IMR-90 (cell line): ENCODE results near the gene TRIM43B.
"Not testable (repeated sequence)": the region's sequence is repeated elsewhere in the genome, so short reads cannot be mapped to it uniquely, and the experiment has no call there.

Source experiments
- CEBPB ChIP-seq: IDR thresholded peaks from 2 replicates; pipeline ENCODE4 v1.6.1; 2012; ENCODE audit warnings: low read depth, low read length, improper control_type of control experiment
- FOS ChIP-seq: fragments of 150-350 bp; IDR thresholded peaks from 2 replicates; pipeline ENCODE4 v1.6.1; 2016; ENCODE audit warnings: low read depth, low read length
- MAZ ChIP-seq: IDR thresholded peaks from 2 replicates; pipeline ENCODE4 v1.6.1; 2012; ENCODE audit warnings: low read depth, mild to moderate bottlenecking, low read length, improper control_type of control experiment, moderate library complexity, borderline replicate concordance
- POLR2A ChIP-seq: IDR thresholded peaks from 2 replicates; pipeline ENCODE4 v1.6.1; 2012; ENCODE audit warnings: mild to moderate bottlenecking, low read depth, low read length
- RAD21 ChIP-seq: IDR thresholded peaks from 2 replicates; pipeline ENCODE4 v1.6.1; 2012; ENCODE audit warnings: low read length, improper control_type of control experiment
- RCOR1 ChIP-seq: IDR thresholded peaks from 2 replicates; pipeline ENCODE4 v1.6.1; 2012; ENCODE audit warnings: mild to moderate bottlenecking, low read length, improper control_type of control experiment; ENCODE audit not compliant: insufficient replicate concordance
- SMC3 ChIP-seq: fragments of 150-350 bp; IDR thresholded peaks from 2 replicates; pipeline ENCODE4 v1.6.1; 2016; ENCODE audit warnings: low read depth, mild to moderate bottlenecking, antibody characterized with exemption, low read length, moderate library complexity
- TF ChIP-seq, protein P1 (sequence below): conservative IDR thresholded peaks from 2 replicates; pipeline ENCODE4 v1.5.1; 2012; ENCODE audit warnings: mild to moderate bottlenecking, low read depth, low read length, improper control_type of control experiment
- TF ChIP-seq, protein P2 (sequence below): fragments of 150-350 bp; IDR thresholded peaks from 2 replicates; pipeline ENCODE4 v1.6.1; 2016; ENCODE audit warnings: low read depth, mild to moderate bottlenecking, low read length, moderate library complexity, borderline replicate concordance

DNA sequence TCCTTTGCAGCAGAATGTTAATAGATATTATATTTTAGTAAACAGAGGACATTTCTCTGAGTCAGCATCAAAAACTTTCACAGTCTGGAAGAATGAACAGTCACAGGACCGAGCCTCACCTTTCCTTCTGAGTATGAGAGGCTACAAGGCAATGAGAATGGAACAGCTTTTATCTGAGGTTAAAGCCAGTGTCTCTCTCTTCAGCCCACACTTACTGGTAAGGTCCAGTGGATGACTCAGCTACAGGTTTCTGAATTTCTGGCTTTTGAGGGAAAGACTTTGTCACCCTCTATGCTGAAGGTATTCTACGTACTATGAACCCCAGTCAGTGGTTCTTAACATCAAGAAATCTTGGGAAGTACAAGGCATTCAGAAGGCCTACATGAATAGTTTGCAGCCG lies 9.5 kb downstream of the TRIM43B start:
- not testable (repeated sequence) for TF ChIP-seq POLR2A, RAD21, FOS, CEBPB, RCOR1, SMC3, MAZ
- TF ChIP-seq, protein P1, sequence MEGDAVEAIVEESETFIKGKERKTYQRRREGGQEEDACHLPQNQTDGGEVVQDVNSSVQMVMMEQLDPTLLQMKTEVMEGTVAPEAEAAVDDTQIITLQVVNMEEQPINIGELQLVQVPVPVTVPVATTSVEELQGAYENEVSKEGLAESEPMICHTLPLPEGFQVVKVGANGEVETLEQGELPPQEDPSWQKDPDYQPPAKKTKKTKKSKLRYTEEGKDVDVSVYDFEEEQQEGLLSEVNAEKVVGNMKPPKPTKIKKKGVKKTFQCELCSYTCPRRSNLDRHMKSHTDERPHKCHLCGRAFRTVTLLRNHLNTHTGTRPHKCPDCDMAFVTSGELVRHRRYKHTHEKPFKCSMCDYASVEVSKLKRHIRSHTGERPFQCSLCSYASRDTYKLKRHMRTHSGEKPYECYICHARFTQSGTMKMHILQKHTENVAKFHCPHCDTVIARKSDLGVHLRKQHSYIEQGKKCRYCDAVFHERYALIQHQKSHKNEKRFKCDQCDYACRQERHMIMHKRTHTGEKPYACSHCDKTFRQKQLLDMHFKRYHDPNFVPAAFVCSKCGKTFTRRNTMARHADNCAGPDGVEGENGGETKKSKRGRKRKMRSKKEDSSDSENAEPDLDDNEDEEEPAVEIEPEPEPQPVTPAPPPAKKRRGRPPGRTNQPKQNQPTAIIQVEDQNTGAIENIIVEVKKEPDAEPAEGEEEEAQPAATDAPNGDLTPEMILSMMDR: not testable (repeated sequence)
- TF ChIP-seq, protein P2, sequence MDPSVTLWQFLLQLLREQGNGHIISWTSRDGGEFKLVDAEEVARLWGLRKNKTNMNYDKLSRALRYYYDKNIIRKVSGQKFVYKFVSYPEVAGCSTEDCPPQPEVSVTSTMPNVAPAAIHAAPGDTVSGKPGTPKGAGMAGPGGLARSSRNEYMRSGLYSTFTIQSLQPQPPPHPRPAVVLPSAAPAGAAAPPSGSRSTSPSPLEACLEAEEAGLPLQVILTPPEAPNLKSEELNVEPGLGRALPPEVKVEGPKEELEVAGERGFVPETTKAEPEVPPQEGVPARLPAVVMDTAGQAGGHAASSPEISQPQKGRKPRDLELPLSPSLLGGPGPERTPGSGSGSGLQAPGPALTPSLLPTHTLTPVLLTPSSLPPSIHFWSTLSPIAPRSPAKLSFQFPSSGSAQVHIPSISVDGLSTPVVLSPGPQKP: not testable (repeated sequence)
